Hepatocyte (in vitro differentiated cells): ENCODE measurements around the gene GPC5. TPM values are rescaled to one million over a fixed set of nuclear protein-coding genes. Genes with fewer than 3 reads are reported as not detected.

Experiments used
- DNase-seq: peaks from one replicate; pipeline ENCODE4 v3.0.0-alpha.2; 2016; ENCODE audit warnings: low spot score
- H2AFZ ChIP-seq: fragments of 200-600 bp; sonication (generic); 2 replicates; pipeline ENCODE4 v1.6.0; 2016; ENCODE audit warnings: antibody characterized with exemption, mild to moderate bottlenecking
- H3K27ac ChIP-seq: fragments of 200-600 bp; sonication (generic); 2 replicates; pipeline ENCODE4 v1.5.1; 2016; ENCODE audit warnings: mild to moderate bottlenecking
- H3K27me3 ChIP-seq: fragments of 200-600 bp; sonication (generic); 2 replicates; pipeline ENCODE4 v1.6.1; 2016
- H3K36me3 ChIP-seq: fragments of 200-600 bp; sonication (generic); replicated peaks from 2 replicates; pipeline ENCODE4 v1.5.1; 2016; ENCODE audit warnings: low read depth; ENCODE audit not compliant: insufficient read depth
- H3K4me1 ChIP-seq: fragments of 200-600 bp; sonication (generic); 2 replicates; pipeline ENCODE4 v1.5.1; 2016; ENCODE audit warnings: mild to moderate bottlenecking, moderate library complexity; ENCODE audit not compliant: insufficient read depth
- H3K4me2 ChIP-seq: fragments of 200-600 bp; sonication (generic); 2 replicates; pipeline ENCODE4 v1.6.0; 2016
- H3K4me3 ChIP-seq: fragments of 200-600 bp; sonication (generic); 2 replicates; pipeline ENCODE4 v1.5.1; 2016; ENCODE audit warnings: mild to moderate bottlenecking
- H3K79me2 ChIP-seq: fragments of 200-600 bp; sonication (generic); 2 replicates; pipeline ENCODE4 v1.6.0; 2017; ENCODE audit warnings: mild to moderate bottlenecking
- H3K9me2 ChIP-seq: fragments of 200-600 bp; sonication (generic); replicated peaks from 2 replicates; pipeline ENCODE4 v1.6.0; 2017; ENCODE audit warnings: mild to moderate bottlenecking; ENCODE audit not compliant: insufficient read depth
- H3K9me3 ChIP-seq: fragments of 200-600 bp; sonication (generic); 2 replicates; pipeline ENCODE4 v1.5.1; 2016; ENCODE audit warnings: low read depth, mild to moderate bottlenecking
- H4K20me1 ChIP-seq: fragments of 200-600 bp; sonication (generic); 2 replicates; pipeline ENCODE4 v1.6.0; 2016; ENCODE audit warnings: mild to moderate bottlenecking; ENCODE audit not compliant: insufficient read depth, poor library complexity, severe bottlenecking
- CTCF ChIP-seq: fragments of 200-600 bp; sonication (generic); IDR thresholded peaks from 2 replicates; pipeline ENCODE4 v1.5.1; 2016; ENCODE audit warnings: antibody characterized with exemption, mild to moderate bottlenecking; ENCODE audit not compliant: poor library complexity
- EZH2 ChIP-seq: fragments of 200-600 bp; sonication (generic); IDR thresholded peaks from 2 replicates; pipeline ENCODE4 v1.6.1; 2016; ENCODE audit warnings: antibody characterized with exemption, mild to moderate bottlenecking, borderline replicate concordance
- EZH2phosphoT487 ChIP-seq: fragments of 200-600 bp; sonication (generic); IDR thresholded peaks from one replicate; pipeline ENCODE4 v1.6.1; 2018; ENCODE audit warnings: antibody characterized with exemption, mild to moderate bottlenecking, low read depth, moderate library complexity; ENCODE audit not compliant: unreplicated experiment, severe bottlenecking
- WGBS: methylation state at CpG from one replicate; pipeline ENCODE4 v1.1.6; 2016; ENCODE audit warnings: low lambda C conversion rate; ENCODE audit errors: missing lambda C conversion rate; 5-methylcytosine and 5-hydroxymethylcytosine counted together
- polyA plus RNA-seq: library from polyadenylated mRNA; unstranded; fragments of >200 nt; fragmentation: Nextera tagmentation; extraction: Ambion mirVana; gene quantifications from 2 replicates; pipeline ENCODE4 v1.2.1, GENCODE V29; 2016
- total RNA-seq: library from RNA; depleted of rRNA; stranded (reverse); fragments of >200 nt; gene quantifications from 2 replicates; pipeline ENCODE4 v1.2.3, GENCODE V29; 2014

GPC5 gene
- total and polyA plus RNA-seq, 2 experiments from 2014 or later = 3.9 to 5.4 TPM

GRCh38 chr13:91988331-91988730 lies 589.9 kb downstream of the GPC5 start:
- TF ChIP-seq EZH2phosphoT487 (no peak), EZH2 (no peak), CTCF (no peak)

GRCh38 chr13:92012787-92013186 lies 614.4 kb downstream of the GPC5 start:
- no peaks in the 10 kb centered on the region for H3K36me3 ChIP-seq
- no peak overlapping the region for H3K27ac ChIP-seq
- TF ChIP-seq CTCF (no peak), EZH2 (no peak), EZH2phosphoT487 (no peak)
- H3K4me2 ChIP-seq = no peak overlapping the region
- H2AFZ ChIP-seq = no peak overlapping the region
- H3K9me3 ChIP-seq = no peaks in the 10 kb centered on the region
- no peaks in the 10 kb centered on the region for H3K9me2 ChIP-seq
- no peak for DNase-seq
- no peak overlapping the region for H3K4me3 ChIP-seq
- no peaks in the 10 kb centered on the region for H4K20me1 ChIP-seq
- no peaks in the 10 kb centered on the region for H3K4me1 ChIP-seq
- no peaks in the 10 kb centered on the region for H3K27me3 ChIP-seq
- 79% methylated on average over 3 of the region's 3 CpGs for WGBS
- H3K79me2 ChIP-seq = no peaks in the 10 kb centered on the region

More at GRCh38 chr13:91988331-91988730, 589.9 kb downstream of the GPC5 start:
- no peaks in the 10 kb centered on the region for H3K27me3 ChIP-seq
- no peak for DNase-seq
- H3K27ac ChIP-seq = no peak overlapping the region
- H3K9me3 ChIP-seq = no peaks in the 10 kb centered on the region
- H4K20me1 ChIP-seq = no peaks in the 10 kb centered on the region
- no peaks in the 10 kb centered on the region for H3K36me3 ChIP-seq
- no peaks in the 10 kb centered on the region for H3K79me2 ChIP-seq
- 82% methylated on average over 3 of the region's 3 CpGs for WGBS
- no peaks in the 10 kb centered on the region for H3K4me1 ChIP-seq
- no peaks in the 10 kb centered on the region for H3K9me2 ChIP-seq
- H2AFZ ChIP-seq = no peak overlapping the region
- H3K4me3 ChIP-seq = no peak overlapping the region
- H3K4me2 ChIP-seq = no peak overlapping the region

GRCh38 chr13:92017737-92018136 lies 619.3 kb downstream of the GPC5 start:
- Histone ChIP-seq H3K9me3 (no peaks in the 10 kb centered on the region), H4K20me1 (no peaks in the 10 kb centered on the region), H3K9me2 (no peaks in the 10 kb centered on the region), H3K27me3 (no peaks in the 10 kb centered on the region), H3K4me3 (no peak overlapping the region), H3K27ac (no peak overlapping the region), H3K4me1 (no peaks in the 10 kb centered on the region), H3K79me2 (no peaks in the 10 kb centered on the region), H3K36me3 (no peaks in the 10 kb centered on the region), H2AFZ (no peak overlapping the region), H3K4me2 (no peak overlapping the region)
- no peak for TF ChIP-seq EZH2phosphoT487
- no peak for TF ChIP-seq CTCF
- TF ChIP-seq EZH2 = no peak
- DNase-seq = no peak
- 96% methylated on average over 13 of the region's 13 CpGs for WGBS

- no peaks in the 10 kb centered on the region for H3K36me3 ChIP-seq
- no peaks in the 10 kb centered on the region for H3K27me3 ChIP-seq
- H3K9me3 ChIP-seq = no peaks in the 10 kb centered on the region
- H3K4me2 ChIP-seq = no peak overlapping the region
- H2AFZ ChIP-seq = no peak overlapping the region
- no peak for DNase-seq
- H3K4me3 ChIP-seq = no peak overlapping the region
- H3K79me2 ChIP-seq = no peaks in the 10 kb centered on the region
- H3K4me1 ChIP-seq = no peaks in the 10 kb centered on the region
- TF ChIP-seq EZH2 = no peak
- no peak for TF ChIP-seq CTCF
- TF ChIP-seq EZH2phosphoT487 = no peak
- no peaks in the 10 kb centered on the region for H4K20me1 ChIP-seq
- H3K27ac ChIP-seq = no peak overlapping the region
- no peaks in the 10 kb centered on the region for H3K9me2 ChIP-seq
Observed at GRCh38 chr13:92028695-92029094, 630.3 kb downstream of the GPC5 start.
